IPS-18c (cell line): ENCODE data around the gene WWOX.

ENCODE experiments used
- H3K4me3 ChIP-seq: 2 replicates; pipeline ENCODE4 v1.7.0; 2013; ENCODE audit warnings: low read depth, mild to moderate bottlenecking, low read length, moderate library complexity; ENCODE audit not compliant: insufficient read depth
- H3K9me3 ChIP-seq: one replicate; pipeline ENCODE4 v1.6.1; 2013; ENCODE audit warnings: mild to moderate bottlenecking, low read length, moderate library complexity; ENCODE audit not compliant: control insufficient read depth, insufficient read depth

WWOX gene

DNA sequence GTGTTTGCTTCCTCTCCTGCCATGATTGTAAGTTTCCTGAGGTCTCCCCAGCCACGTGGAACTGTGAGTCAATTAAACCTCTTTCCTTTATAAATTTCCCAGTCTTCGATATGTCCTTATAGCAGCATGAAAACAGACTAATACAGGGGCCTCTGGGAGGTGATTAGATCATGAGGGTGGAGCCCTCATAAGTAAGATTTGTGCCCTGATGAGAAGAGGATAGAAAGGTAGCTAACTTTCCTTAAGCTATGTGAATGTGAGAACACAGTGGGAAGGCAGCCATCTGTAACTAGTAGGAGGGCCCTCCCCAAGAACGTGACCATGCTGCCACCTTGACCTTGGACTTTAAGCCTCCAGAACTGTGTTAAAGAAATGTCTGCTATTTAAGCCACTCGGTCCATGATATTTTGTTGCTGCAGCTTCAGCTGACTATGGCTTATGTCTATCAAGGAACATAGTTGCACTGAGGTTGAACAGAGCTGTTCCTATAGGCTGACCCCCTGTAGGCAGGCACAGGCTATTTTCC, 30.7 kb downstream of the WWOX start:
- H3K4me3 ChIP-seq = no peak overlapping the region
- no peaks in the 10 kb centered on the region for H3K9me3 ChIP-seq

DNA sequence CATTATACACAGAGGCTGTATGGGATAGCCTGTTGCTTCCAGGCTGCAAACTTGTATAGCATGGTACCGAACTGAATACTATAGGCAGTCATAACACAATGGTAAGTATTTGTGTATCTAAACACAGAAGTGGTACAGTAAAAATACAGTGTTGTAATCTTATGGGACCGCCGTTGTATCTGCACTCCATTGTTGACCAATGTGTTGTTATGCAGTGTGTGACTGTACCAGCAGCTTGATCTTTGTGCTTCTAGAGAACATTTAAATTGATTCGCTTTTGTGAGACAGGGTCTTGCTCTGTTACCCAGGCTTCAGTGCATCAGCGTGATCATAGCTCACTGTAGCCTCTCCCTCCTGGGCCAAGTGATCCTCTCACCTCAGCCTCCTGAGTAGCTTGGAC, 31.5 kb downstream of the WWOX start:
- Histone ChIP-seq H3K9me3 (no peaks in the 10 kb centered on the region), H3K4me3 (no peak overlapping the region)

DNA sequence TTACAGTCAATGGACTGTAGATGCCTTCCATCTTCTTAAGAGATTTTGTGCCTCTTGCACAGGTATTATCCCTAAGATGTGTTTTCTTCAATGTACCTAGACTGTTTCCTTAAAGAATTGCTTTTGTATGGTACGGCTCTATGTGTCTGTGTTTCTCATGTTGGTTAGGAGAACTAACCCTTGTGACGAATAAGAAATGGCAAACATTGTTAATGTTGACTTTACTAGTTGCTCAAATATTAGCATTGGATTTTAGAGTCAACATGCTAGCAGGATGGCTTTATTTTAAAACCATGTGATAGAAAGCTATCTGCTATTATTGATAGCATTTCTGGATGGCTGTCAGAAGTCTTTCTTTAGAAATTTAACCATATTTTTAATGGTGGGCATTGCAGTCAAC, 34.5 kb downstream of the WWOX start:
- Histone ChIP-seq H3K9me3 (no peaks in the 10 kb centered on the region), H3K4me3 (no peak overlapping the region)

DNA sequence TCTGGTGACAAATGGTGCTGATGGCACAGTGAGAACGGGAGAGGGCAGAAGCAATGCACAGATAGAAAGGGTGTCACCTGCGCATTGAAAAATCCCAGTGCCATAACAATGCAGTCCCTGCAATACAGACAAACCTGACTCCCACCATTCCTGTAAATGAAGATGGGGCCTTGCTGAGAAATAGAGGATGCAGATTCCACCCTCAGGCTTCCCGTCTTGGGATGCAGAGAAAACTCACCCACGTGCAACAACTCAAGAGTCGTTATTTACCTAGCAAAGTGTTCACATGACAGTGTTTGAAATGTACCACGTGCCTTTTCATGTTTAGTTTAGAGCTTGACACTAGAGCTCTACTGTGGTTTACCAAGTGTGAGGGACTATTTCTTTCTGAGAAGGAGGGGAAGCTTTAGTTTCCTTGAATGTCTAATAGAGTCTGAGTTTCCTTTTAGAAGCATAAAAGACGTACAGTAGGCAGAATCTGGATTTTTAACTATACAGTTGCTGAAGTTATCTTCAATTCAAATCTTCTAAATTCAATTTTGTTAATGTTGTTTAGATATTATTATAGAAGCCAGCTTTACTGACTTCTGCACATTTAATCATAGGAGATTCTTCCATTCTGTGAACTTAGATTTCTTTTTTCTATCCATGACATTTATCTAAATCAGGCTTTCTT, 35.6 kb downstream of the WWOX start:
- Histone ChIP-seq H3K4me3 (no peak overlapping the region), H3K9me3 (no peaks in the 10 kb centered on the region)

DNA sequence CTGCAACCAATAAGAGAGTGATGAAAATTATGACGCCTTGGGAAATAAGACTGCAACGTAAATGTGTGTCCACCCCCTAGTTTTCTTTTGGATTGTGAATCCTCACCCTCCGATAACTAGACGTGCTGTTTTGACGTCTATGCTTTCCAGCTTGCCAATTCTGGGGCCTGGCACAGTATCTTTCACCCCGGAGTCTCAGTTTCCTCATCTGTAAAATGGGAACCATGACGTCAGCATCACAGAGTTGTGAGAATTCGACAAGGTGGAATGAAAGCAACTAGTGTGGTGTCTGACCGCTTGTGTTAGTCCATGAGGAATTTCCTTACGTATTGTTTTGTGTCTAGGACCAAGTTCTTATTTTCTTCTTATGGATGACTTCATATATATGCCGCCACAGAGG, 37.7 kb downstream of the WWOX start:
- no peak overlapping the region for H3K4me3 ChIP-seq
- no peaks in the 10 kb centered on the region for H3K9me3 ChIP-seq

DNA sequence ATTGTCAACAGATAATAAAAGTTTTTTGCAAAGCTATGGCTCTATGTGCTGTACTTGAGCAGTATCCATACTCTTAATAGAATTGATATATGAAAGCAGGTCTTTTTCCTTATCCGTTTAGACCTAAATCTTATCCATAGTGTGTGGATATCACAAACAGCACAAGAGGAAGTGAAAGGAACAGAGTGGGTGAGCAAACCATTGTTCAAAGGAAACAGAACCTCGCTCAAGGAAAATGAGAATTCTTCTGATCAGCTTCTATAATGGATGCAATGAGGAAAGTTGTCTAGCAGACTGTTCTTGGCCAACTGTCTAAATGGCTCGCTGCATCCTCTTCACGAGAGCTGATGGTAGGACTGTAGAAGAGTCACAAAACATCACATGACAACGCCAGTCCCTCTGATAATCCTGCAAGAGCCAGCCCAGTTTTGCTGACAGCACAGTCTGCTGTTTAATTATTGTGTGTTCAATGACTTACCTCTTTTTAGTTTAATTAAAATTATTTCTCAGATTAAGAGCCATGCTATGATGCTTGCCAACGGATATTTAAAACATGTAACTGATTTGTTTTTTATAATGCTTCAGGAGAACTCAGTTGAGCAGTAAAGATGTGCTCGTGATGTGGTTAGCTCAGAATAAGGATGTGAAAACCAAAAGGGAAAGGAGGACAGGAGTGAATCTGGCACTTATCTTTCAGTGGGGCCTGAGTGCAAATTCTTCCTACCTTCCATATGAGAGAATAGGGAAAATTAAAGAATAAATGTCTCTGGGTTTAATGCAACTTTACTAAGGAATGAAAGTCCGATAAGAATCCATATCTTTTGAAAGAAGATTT, 38.5 kb downstream of the WWOX start:
- no peak overlapping the region for H3K4me3 ChIP-seq
- H3K9me3 ChIP-seq = no peaks in the 10 kb centered on the region

DNA sequence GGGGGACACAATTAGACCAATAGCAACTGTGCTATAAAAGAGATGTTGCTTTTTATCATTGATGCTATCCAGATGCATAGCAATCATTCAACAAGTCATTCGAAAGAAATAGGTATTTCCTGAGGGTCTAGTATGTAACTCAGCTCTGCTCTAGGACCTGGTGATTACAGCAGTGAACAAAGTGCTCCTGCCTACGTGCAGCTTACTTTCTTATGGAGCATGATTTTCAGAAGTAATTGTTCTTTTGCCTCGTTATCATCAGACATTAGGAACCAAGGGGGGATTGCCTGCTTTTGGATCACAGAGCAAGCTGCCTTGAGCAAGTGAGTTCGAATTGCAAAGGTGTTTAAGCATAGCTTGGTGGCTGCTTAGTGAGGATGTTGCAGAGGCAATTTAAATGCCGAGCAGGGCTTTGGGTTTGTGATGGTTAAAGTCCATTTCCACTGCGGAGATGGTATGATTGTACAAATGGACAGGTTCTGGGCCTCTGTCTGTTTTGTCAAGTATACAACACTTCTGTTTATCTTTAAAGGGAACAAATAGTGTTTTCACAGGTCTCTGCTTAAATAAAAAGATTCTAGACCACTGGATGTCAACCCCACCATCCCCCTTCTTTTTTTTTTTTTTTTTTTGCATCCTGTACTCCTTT, 41.5 kb downstream of the WWOX start:
- Histone ChIP-seq H3K9me3 (no peaks in the 10 kb centered on the region), H3K4me3 (no peak overlapping the region)

DNA sequence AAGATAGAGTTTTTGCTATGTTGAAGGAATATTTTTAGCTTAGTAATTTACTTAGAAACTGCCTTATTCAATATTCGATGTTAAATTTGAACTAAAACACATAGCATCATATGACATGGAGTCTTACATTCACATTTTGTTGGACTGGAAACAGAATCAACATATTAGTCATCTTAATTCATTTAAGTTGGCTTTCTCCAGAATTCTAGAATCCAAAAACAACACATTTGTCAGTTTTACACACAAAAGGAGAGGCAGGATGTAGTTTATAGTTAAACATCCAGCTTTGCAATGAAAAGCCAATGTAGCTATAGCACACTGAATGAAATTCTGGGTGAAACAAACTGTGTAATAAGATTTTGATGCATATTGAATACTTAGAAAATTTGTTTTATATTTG, 43.3 kb downstream of the WWOX start:
- H3K4me3 ChIP-seq = no peak overlapping the region

DNA sequence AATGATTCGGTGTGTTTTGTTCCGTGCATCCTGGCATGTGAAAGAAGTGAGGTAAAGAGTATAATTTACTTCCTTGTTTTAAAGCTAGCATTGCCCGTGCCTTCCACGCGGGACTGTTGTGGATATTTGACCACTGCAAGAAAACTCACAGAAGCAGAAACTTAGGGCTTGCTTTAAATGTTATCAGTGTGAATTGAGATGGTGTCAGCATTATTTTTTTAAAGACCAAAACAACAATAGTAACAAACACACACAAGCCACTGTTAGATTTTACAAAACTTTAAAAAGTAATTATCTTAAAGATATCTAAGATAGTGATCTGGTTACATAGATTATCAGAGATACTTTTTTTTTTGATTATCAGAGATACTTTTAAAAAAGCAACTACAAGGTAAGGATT, 47.4 kb downstream of the WWOX start:
- H3K9me3 ChIP-seq = no peaks in the 10 kb centered on the region

More for the DNA sequence above, 43.3 kb downstream of the WWOX start:
- no peaks in the 10 kb centered on the region for H3K9me3 ChIP-seq

DNA sequence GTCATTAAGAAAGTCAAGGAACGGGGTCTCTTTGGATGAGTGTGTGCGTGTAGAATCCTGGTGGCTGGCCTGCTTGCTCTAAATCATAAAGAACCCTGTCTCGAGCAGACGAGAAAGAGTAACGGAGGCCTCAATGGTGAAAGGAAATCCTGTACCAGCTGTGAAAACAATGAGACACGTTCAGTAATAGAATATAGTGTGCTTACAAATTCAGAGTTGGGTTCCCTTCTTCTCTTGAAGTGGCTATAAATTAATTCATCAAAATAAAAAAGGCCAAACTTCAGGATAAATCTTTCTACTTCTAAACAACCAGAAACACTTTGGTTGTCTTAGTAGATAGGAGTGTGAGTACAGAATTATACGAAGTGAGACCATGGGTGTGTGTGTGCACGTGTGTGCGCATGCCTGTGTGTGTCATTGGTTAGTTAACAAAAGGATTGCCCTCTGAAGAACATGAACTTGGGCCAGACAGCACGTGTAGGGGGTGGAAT, 48.5 kb downstream of the WWOX start:
- no peaks in the 10 kb centered on the region for H3K9me3 ChIP-seq
- no peak overlapping the region for H3K4me3 ChIP-seq

More for the DNA sequence above, 47.4 kb downstream of the WWOX start:
- H3K4me3 ChIP-seq = no peak overlapping the region

DNA sequence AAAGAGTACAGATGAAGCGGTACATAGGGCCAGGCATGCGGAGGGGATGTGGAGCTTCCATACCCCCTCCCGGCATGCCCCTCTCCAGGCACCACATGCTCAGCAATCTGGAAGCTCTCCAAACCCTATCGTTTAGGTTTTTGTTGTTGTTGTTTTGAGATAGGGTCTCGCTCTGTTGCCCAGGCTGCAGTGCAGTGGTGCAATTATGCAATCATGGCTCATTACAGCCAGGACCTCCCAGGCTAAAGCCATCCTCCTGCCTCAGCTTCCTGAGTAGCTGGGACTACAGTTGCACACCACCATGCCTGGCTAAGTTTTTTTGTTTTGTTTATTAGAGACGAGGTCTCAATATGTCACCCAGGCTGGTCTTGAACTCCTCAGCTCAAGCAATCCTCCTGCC, 50.8 kb downstream of the WWOX start:
- H3K9me3 ChIP-seq = no peaks in the 10 kb centered on the region
- no peak overlapping the region for H3K4me3 ChIP-seq

DNA sequence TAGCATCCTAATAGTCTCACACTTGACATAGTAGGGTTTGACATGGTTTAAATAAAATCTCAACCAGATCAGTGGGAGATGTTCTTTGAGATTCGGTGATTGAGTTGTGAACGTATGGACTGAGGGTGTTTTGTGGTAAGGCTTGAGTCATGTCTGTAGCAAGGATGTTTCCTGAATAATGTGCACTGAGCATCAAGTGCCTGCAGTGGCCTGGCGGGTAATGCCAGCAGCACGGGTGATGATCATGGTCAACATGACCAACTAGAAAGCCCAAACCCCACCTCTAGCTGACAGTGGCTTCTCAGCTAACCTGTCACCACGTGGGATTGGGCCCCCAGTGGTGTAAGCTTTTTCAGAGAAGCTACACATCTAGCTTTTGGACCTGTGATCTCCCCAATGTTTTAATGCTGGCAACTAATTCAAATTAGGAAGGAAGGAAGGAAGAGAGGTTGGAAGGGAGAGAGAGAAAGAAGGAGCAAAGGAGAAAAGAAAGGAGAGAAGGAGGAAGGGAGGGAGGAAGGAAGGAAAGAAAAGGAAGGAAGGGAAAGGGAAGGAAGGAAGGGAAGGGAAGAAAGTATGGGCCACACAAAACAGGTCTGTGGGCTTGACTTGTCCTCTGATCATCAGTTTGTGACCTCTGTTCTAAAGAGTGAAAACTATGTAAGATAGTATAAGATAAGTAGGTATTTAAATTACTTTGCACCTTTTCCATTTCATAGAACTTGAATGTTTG, 55.4 kb downstream of the WWOX start:
- no peaks in the 10 kb centered on the region for H3K9me3 ChIP-seq

DNA sequence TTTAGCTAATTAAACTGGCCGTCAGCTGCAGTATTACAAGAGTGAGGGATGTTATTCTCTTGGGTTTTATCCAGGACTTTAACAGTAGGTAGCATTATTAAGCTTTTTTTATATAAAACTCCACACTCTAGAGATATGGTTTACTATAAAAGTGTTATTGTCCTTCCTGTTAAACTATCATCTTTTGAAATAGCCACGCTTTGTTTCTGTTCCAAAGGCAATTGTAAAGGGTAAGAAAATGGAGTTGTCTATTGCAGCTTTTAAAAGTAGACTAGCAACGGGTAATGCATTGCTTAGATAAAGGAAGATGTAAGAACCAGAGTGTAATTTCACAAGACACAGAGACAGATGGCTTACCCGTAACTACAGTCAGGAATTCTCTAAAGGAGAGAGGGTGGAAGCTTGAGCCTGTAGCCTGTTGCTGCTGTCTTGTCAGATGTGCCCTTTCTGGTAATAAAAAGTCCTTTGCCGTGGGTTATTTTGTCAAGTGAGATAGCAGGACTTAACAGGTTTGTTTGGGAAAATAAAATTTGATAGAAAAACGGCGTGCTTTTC, 56.4 kb downstream of the WWOX start:
- Histone ChIP-seq H3K9me3 (no peaks in the 10 kb centered on the region), H3K4me3 (no peak overlapping the region)

More for the DNA sequence above, 55.4 kb downstream of the WWOX start:
- no peak overlapping the region for H3K4me3 ChIP-seq

DNA sequence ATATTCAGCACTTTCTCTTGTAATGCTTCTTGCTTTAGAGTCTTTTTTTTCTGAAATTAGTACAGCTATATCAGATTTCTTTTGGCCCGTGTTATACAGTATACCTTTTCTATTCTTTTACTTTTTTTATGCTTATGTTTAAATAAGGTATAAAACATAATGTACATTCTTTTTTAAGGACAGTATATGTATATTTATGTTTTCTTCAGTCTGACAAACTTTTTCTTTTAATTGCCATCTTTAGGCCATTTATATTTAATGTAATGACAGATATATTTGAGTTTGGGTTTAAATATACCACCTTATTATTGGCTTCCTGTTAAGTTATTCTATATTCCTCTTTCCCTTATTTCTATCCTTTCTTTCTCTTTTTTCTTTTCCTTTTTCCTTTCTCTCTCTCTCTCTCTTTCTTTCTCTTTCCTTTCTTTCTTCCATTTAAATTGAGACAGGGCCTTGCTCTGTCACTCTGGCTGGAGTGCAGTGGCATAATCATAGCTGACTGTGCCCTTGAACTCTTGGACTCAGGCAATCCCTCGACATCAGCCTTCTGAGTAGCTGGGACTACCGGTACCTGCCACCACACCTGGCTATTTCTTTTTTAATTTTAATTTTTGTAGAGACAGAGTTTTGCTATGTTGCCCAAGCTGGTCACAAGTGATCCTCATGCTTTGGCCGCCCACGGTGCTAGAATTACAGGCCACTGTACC, 61.7 kb downstream of the WWOX start:
- no peaks in the 10 kb centered on the region for H3K9me3 ChIP-seq

DNA sequence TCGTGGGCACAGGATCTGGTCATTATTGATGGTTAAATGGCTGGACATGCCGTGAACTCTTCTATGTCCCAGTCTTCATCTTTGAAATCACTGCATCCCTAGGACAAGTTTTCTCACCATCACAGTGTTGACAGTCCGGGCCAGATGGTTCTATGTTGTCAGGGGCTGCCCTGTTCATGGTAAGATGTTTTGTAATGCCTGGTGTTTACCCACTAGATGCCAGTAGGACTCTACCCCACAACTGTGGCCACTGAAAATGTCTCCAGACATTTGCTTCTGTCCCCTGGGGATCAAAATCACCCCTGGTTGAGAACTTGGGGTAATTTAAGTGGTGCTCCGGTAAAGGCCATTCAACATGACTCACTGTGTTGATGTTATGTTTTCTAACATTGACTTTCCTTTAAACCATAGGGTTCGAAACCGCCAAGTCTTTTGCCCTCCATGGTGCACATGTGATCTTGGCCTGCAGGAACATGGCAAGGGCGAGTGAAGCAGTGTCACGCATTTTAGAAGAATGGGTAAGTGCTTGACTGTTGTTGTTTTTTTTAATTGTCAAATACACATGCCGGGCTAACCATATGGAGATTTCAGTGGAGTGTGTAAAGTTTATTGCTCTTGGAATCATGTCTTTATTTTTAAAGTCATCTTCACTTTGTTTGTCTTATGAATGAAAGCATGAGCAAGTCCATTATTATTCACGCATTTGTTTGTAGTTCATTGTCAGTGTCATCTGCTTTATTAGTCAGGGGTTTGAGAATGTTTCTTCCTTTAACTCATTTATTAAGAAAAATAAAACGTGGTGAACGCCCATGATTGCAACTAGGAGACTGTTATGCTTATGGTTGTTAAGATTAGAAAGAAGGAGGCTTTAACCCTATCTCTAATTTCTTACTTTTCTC, 64.6 kb downstream of the WWOX start:
- no peaks in the 10 kb centered on the region for H3K9me3 ChIP-seq
- H3K4me3 ChIP-seq = no peak overlapping the region

More for the DNA sequence above, 61.7 kb downstream of the WWOX start:
- no peak overlapping the region for H3K4me3 ChIP-seq
